Iris pigment epithelial cell (primary cell): ENCODE measurements around the gene JOSD1.

Experiments used
- DNase-seq: peaks from one replicate; pipeline ENCODE4 v3.0.0-alpha.2; 2011; ENCODE audit warnings: low read depth

The JOSD1 gene

DNA sequence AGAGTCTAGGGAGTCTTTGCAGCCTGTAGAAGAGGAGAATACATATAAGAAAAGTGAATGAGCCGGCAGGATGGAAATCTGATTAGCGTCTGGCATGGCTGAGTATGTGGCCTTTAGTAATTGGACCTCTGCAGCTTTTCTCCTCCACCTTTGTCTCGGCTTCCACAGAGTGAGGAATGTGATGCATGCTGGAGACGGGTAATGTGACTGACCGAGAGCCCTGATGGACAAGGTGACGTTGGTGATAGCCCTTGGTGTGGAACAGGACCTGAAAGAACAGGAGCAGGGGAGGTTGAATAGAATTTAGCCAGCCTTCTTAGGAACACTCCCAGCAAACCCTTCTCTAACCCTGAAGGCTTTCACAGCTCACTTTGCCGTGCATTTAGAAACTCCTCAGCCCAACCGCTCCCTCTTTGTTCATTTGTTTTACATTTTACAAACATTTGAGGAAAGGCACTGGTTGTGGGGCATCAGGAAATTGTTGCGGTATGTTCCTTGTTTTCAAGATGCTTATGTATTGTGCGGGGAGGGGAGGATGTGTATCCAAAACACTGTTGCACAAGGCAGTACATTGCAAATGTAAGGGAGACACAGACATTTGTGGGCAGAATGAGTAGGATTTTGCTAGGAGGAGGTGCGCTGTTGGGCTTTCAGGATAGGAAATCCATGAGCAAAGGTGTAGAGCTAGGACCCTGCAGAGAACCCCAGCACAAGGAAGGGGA is 11.9 kb upstream of the JOSD1 start:
- no peak for DNase-seq

DNA sequence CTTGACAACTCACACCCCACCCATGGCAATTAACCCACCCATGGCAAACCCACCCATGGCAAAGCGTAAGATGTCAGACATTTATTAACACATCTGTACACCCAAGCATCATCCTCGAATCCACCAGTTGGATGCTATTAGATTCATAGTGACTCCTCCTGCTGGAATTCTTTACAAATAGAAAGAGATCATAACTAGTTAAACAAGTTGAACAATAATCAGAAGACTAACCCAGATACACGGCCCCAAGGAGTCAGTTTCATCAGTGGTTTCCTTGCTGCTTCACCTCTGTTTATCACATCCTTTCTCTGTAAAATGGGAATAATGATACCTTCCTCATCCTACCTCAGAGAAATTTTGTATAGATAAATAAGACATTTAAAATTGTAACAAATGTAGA is 10.1 kb upstream of the JOSD1 start:
- DNase-seq: no peak

DNA sequence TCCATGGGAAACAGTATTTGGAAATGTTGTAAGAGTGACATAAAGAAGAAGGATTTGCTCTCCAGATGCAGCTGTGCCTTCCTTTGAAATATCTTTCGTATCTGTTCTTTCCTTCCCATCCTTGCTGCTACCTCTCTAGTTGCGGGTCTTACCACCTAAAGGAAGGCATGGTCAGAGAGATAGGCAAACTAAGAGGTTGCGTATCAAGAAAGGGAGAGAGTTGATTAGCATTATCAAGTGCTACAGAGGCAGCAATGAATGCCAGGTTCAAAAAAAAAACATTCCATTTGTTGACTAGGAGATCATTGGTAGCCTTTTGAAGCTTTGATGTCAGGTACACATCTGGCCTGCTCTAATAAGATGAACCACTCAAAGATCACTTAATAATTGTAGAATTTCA is 9.6 kb upstream of the JOSD1 start:
- no peak for DNase-seq

DNA sequence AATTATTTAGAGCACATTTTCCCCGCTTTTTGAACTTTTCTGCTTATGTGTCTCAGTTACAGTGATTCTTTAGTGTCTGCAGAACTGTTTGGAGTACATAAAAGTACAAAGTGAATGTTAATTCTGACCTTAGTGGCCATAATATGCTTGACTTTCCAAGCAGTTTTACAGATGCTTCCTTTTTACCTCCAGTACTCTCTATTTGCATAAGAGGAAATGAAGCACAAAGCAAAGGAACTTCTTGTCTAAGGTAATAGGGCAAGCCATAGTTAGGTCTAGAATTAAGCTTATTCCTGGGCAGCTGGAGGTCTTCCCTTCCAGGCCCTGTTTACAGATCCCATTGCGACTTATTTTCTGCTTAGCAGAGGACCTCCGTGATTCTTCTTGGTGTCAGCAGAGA is 8.6 kb upstream of the JOSD1 start:
- DNase-seq: no peak

DNA sequence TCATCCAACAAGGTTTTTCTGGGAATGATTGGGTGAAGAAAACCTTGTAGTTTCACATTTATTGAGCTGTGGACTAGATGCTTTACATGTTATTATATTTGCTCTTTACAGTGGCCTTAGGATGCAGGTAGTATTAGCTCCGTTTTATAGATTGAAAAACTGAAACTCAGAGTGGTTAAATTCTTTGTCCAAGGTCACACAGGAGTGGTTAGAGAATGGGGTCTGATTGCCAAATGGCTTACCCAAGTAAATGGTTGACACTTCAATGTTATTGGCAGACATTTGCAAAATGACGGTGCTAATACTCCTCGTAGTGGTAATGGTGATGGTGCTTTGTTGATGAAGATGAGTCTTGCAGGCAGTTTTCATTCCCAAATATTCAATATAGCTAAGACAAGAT is 7.2 kb upstream of the JOSD1 start:
- DNase-seq: no peak

DNA sequence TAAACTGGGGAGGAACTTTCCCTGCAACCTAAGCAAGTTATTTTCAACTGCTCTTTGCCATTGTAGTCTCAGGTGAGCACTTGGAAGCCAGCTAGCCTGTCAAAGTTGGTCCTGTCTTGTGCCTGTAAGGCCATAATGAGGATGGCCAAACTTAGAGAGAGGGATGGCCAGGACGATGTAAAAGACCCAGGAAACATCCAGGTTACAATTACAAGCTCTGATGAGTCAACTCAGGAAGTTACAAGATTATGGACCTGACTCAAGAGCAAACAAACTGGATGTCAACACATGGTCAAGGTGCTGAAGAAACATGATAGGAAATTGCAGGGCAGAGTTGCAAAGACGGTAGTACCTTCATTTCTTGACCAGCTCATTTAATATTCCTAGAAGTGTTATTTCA is 6.6 kb upstream of the JOSD1 start:
- DNase-seq: peak; percentile 82

DNA sequence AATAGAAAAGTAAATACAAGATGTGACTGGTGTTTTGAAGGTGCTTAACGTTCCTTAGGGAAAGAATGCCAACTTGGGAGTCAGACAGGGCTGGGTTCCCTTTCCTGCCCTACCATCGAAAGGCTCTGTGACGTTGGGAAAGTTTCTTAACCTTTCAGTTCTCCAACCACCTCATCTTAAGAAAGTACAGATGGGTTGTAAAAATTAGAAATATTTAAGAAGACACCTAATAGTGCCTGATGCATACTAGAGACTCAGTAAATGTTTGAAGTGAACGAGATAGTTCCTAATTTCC is 6.1 kb upstream of the JOSD1 start:
- no peak for DNase-seq

DNA sequence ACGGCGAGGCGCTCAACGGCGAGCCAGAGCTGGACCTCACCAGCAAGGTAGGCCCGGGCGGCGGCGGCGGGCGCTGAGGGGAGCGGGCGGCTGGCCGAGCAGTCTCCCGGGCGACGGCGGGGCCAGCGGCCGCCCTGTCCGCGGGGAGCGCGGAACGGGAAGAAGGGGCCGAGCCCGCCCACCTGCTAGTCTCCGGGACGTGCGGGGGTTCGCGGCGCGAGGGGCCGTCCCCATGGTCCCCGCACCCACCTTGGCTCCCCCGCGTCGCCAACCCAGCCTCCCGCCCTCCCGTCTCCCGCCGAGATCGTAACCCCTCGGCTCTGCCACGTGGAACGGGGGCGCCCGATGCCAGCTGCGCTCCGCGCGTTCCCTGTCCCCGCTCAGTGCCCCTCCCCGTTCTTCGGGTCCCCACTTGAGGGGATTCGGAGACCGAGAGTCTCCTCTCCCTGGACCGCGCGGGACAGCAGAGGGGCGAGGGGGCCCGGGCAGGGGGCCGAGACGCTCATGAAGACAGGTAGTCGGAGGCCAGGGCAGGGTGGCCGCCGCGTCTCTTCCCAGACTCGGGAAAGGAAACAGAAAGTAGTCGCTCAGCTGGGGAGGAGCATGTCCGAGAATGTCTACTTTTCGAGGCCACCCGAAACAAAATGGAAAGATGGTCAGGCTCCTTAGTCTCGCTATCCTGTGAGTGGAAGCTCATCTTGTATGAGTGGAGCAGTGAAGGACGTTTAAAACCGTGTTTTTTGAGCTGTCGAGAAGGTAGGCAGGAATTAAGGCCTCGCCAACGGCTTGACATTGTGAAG is 5.6 kb upstream of the JOSD1 start:
- peak; percentile 50 for DNase-seq

DNA sequence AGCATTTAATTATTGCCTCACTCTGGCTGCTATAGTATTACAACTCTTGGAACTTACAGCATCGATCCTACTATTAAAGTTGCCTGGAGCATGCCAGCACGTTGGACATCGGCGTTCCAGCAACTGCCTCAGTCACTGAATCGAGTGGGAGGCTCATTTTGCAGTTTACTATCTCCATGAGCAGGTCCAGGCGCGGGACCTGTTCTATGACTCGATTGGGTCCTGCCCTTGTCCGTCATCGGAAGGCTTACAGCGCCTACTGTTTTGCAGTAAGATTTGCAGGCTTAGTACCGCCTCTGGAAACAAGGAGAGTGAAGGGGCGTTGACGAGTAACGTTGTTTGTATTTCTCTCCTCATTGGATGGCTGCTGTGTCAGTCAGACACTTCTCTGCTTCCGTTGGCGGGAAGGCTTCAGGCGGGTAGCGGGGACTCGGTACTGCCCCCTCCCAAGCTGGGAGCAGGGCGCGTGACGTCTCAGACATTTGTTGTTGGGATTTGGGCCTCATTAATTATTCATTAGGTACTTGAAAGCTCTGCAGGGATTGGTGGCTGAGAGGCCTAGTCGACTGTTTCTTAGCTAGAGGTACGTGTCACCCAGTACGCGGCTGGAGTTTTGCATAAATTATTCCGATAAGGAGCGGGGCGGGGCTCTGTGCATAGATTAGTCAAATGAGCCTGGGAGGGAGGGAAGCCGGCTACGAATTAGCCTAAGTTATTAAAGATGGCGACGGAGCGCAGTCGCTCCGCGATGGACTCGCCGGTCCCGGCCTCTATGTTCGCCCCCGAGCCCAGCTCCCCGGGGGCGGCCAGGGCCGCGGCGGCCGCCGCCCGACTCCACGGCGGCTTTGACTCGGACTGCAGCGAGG is 4.7 kb upstream of the JOSD1 start, which contains the start of gene GTPBP1:
Gene GTPBP1 (plus strand): TSS at position 710 of the 866 bp plus-strand sequence. CDS start 12 bp downstream, at position 722.
- DNase-seq: peak; percentile 100

DNA sequence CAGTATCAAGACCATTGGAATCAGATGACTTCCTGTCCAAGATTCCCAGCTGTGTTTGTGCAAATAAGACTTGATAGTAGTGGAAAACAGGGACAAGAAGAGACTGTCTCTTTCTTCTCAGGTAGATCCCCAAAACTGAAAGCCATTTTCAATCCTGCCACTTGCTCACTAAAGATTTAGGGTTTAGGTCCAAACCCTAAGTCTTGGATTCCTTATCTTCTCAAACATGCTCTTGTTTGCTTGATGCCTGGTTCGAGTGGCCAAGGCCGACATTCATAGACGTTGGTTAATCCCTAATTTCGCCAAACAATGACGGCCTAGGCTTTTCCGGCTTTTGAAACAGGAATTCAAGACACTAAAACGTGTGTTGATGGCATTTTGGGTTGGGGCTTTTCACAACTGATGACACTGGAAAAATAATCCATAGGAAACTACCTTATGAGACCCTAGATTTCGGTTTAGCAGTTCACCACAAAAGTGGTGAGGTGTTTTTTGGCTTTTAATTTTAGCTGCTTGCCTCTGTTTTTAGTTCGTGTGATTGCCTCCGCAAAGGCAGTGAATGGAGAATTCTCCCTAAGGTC is 4.0 kb upstream of the JOSD1 start:
- no peak for DNase-seq

DNA sequence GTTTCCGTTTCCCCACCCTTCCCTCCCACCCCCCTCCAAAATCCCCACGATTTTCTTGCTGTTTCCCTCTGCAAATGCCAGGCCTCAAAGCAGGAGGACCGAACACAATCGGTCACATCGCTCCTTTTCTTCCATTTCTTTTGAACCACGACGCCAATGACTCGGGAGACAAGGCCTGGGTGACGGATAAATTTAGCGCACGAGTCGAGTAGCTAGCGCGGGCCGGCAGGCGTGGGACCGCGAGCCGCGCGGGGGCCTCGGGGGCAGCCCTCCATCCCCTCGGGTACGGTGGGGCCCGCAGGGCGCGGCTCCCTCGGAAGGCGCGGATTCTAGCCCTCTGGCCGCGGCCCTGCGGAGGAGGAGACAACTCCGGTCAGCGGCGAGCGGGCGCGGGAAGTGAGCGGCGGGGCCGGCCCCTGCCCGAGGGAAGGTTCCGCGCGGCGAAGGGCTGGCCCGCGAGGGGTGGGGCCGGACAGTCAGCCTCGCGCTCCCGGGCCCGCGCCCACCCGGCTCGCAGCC is 414 bp downstream of the JOSD1 start:
- DNase-seq: peak; percentile 52

DNA sequence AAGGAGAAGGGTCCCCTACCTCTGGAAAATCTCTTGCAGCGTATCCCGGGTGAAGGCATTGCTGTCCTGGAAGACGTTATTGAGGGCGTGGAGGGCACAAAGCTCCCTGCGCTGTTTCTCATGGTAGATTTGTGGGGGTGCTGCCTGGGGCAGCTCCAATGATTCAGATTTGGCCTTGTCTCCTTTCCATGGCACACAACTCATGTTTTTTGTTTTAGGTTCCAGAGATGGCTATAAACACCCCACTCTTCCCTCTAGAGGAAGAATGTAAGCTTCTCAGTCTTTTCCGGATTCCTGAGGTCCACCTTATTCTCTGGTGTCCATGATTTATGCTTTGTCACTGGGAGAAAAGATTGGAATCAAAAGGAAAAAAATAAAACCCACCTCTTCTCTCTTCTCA is 959 bp downstream of the JOSD1 start:
- DNase-seq: peak; percentile 45

DNA sequence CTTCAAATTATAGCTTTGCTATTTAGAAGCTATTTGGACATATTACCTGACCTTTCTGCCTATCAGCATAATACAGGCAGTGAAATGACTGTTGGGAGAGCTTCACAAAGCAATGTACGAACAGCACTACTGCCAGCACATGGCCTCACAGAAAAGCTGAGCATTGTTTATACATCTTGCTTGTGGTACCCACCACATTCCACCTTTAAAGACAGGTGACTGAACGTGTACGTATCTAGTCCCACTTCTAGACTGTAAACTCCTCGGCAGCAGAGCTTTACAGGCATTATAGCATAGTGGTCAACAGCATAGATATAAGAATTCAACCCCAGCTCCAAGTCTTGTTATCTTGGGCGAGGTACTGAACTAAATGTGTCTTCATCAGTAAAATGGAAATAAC is 1.6 kb downstream of the JOSD1 start:
- no peak for DNase-seq

DNA sequence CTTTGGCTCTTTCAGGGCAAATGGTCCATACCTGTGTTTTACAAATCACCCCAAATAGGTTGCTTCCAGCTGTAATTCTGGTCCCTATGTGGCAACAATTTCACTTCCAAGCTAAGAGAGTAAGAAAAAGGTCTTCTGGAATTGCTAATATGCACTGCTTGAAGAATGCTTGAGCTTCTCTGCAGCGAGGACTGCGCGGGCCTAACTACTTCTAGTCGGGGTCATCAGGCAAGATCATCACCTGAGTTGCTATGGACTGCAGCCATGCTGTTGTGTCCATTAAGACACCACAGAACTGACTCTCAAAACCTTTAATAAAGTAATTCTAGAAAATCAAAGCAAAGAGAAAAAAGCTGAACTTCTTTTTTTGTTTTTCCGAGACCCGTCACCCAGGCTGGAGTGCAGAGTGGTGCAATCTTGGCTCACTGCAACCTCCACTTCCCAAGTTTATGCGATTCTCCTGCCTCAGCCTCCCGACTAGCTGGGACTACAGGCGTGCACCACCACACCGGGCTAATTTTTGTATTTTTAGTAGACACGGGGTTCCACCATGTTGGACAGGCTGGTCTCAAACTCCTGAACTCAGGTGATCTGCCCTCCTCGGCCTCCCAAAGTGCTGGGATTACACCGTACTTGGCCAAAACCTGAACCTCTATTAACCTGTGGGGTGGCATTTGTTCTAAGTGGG is 2.2 kb downstream of the JOSD1 start:
- DNase-seq: no peak

DNA sequence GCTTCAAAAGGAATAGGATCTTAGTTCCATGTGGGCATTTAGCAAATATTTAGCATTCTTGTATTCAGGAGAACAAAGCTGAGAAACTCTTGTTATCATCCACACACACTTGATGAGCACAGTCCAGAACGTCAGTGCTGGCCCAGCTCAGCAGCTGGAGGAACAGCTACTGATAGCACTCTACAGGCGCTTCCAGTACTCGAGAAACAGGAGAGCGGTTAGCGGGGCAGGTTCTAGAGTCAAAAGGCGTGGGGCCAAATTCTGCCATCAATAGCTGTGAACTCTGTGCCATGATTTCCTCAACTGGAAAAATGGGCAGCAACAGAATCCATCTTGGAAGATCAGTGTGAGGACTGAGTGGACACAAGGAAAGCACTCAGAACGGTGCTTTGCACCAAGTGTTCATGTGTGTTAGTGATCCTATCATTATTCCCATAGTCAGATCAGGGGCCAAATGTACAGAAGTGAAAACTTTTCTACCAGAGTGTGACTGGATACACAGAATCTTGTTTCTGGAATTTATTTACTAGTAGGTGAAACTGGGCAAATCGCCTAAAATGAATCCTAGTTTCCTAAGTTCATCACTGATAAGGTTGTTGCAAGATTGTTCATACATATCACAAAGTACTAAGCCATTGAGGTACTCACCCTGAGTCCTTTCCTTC is 3.2 kb downstream of the JOSD1 start:
- peak; percentile 62 for DNase-seq

DNA sequence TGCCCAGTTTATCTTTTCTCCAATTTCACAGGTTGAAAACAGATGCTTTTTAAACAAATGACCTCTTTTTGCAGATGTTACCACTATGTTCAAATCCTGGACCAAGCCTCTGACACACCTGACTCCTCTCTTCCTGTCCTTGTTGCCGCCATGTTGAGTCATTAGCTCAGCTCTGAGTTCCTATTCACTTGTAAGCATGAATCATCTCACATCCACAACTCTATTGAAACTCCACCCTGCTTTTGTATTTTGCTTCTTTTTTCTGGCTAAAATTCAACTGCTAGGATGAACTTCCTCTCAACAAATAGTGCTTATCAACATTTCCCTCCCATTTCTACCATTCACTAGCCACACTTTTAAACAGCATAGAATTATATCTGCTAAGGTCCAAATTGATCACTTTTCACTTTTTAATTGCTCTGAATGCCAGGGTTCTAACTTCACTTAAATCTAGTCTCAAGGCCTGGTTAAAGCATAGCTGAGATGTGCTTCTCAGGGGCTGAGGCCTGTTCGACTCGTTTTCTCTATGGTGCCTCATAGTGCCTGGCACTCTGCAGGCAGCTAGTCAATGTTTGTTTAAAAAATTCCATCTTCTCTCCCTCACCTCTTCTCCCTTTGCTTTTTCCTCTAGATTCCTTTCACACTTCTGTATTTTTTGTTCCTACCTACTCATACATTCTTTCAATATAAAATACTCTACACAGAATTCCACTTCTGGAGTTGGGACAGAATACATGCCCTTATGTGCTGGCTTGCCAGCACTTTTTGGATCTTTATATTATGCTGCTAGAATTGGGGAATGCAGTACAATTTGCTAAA is 3.9 kb downstream of the JOSD1 start:
- peak; percentile 90 for DNase-seq

DNA sequence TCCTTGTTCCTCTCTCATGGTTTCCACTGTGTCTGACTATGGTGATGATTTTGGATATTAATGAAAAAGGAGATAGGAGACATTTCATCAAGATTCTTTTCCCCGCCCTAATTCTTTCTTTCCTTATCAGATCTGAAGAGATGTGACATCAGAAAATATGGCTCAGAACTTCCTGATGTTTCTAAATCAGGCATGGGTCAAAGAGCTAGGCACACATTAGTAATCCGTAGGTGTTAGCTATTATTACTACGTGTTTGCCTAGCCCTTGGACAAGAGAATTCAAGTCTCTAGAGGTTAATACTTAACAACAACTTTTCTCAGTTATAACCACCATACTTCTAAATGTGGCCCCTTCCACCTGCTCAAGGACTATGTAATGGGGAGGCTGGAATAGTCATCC is 5.8 kb downstream of the JOSD1 start:
- peak; percentile 45 for DNase-seq

DNA sequence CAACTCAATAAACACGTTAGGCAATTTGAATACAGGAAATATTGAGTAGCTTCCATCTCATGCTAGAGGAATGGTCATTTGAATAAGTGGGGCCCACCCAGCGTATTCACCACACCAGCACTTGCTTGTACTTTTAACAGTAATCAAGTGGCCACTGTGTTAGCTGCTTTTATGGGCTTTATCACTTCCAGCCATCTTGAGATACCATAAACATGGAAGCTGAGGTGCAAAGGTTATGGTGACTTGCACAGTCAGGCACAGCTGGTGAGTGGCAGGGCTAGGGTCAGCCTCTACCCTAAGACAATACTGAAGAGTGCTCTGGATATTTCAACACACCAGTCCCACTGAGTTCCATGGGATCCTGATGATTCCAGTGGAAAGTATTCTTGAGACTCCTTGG is 6.7 kb downstream of the JOSD1 start:
- DNase-seq: no peak

DNA sequence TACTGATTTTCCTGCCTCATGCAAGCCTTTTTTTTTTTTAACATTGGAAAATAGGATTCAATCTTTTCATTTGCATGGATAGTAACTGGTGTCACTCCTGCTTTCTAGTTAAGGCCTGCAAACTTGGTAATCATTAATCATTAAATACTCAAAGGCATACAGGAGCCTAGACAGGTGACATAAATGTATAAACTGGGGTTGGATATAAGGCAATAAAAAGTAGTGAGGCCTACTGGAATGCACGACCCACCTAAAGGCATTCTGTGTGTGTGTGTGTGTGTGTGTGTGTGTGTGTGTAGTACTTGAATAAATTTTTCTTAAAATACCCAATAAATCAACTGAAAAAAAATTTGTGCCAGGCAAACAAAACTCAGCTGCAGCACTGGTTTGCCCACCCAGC is 11.1 kb downstream of the JOSD1 start:
- DNase-seq: no peak

DNA sequence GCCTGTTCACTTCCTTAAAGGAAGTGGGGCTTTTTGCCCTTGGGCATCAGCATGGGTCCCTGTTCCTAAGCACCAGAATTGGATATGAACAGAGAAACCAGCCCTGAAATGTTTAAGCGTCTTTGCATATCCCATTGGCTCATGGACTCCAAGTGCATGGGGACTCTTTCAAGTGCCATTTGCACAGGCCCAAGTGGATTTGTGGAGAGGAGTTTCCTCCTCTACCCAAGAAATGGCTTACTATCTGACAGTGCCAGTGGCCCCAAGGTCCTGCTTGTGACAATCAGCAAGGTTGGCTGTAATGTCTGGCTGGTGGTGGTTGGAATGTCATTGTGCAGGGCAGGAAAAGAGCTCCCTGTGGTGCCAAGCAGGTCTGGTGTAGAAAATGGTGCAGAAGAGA is 15.0 kb downstream of the JOSD1 start:
- DNase-seq: no peak
